NCI-H69 (cell line): ENCODE results near the gene RASGRF1.
"Not testable (repeated sequence)": the region's sequence is repeated elsewhere in the genome, so short reads cannot be mapped to it uniquely, and the experiment has no call there.

Source experiments
- DNase-seq: peaks from one replicate; lab custom pipeline; 2025; lab: John Stamatoyannopoulos, UW

The RASGRF1 gene

GRCh38 chr15:79006071-79006470, 84.5 kb downstream of the RASGRF1 start:
- no peak for DNase-seq

GRCh38 chr15:79004336-79004735, 86.2 kb downstream of the RASGRF1 start:
- no peak for DNase-seq

GRCh38 chr15:79003896-79004295, 86.7 kb downstream of the RASGRF1 start:
- no peak for DNase-seq

- DNase-seq = no peak
Measured at GRCh38 chr15:79003301-79003700, 87.3 kb downstream of the RASGRF1 start.

- no peak for DNase-seq
Measured at GRCh38 chr15:79002581-79002980, 88.0 kb downstream of the RASGRF1 start.

- DNase-seq = no peak
Measured at GRCh38 chr15:78999636-79000035, 90.9 kb downstream of the RASGRF1 start.

GRCh38 chr15:78998526-78998925, 92.1 kb downstream of the RASGRF1 start:
- no peak for DNase-seq

- no peak for DNase-seq
Measured at GRCh38 chr15:78997981-78998499, 92.5 kb downstream of the RASGRF1 start.

- no peak for DNase-seq
Measured at GRCh38 chr15:78996894-78997275, 93.7 kb downstream of the RASGRF1 start.

DNA sequence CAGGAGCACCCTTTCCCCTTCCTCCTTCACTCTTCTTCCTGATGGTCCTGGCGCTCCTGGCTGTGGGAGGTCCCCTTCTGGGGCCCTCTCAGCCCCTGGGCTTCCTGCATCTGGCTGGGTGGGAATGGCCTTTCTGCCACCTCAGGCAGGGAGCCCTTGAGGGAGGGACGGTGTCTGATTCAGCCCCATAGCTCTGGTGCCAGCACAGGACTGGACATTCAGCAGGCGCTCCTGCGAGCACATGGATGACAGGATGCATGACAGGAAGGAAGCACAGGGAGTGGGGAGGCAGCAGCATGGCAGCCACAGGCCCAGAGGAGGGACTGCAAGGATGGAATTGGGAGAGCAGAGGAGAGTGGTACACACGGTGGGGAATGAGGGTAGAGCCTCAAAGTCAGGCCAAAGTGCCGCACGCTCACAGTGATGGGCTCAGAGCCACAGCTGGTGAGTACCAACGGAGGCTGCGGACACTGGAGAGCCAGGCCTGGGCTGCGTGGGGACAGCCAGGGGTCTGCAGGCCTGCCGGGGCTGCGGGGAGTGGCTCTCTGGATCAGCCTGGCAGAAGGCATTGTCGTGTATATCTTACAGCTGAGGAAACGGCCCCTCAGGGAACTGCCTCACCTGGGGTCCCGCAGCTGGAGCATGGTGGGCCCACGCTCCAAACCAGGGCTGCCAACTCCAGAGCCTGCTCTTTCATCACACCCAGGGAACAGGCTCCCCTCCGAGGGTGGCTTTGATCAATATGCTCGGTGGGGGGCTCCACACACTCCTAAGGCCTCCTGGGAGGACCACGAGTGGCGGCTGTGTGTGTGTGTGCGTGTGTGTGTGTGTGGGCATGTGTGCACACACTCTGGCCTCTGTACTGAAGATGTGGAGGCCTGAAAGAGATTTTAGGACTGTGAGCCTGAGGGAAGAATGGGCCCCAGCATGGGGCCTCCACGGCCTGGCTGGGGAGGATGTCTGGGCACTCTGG, 94.4 kb downstream of the RASGRF1 start:
- DNase-seq = no peak

GRCh38 chr15:78995161-78995560, 95.4 kb downstream of the RASGRF1 start:
- DNase-seq = not testable (repeated sequence)

- peak; percentile 16 for DNase-seq
Measured at GRCh38 chr15:78993931-78994530, 96.5 kb downstream of the RASGRF1 start.

DNA sequence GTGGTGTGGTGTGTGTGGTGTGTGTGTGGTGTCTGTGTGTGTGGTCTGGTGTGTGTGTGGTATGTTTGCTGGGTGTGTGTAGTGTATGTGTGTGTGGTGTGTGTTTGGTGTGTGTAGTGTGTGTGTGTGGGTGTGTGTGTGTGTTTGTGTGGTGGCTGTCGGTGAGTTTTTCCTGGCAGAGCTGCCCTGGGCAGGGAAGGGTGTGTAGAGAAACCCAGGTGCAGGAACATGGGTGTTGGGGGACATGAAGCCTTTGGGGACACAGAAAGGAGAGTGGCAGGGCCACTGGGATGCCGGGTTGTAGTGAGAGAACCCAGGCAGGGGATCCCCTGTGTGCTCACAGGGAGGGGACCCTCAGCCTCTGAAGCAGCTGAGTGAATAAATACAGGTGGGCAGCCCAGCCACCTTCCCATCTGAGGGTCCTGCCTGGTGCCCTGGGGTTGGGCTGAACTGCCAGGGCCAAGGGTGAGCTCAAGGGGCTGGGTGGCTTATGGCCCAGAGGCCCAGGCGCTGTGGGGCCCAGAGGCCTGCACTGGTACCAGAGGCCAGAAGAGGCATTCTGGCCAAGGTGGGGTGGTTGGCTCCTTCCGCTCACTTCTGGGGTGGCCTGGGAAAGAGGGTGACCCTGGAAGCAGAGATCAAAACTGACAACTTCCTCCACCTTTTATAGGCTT, 97.2 kb downstream of the RASGRF1 start:
- DNase-seq = no peak

DNA sequence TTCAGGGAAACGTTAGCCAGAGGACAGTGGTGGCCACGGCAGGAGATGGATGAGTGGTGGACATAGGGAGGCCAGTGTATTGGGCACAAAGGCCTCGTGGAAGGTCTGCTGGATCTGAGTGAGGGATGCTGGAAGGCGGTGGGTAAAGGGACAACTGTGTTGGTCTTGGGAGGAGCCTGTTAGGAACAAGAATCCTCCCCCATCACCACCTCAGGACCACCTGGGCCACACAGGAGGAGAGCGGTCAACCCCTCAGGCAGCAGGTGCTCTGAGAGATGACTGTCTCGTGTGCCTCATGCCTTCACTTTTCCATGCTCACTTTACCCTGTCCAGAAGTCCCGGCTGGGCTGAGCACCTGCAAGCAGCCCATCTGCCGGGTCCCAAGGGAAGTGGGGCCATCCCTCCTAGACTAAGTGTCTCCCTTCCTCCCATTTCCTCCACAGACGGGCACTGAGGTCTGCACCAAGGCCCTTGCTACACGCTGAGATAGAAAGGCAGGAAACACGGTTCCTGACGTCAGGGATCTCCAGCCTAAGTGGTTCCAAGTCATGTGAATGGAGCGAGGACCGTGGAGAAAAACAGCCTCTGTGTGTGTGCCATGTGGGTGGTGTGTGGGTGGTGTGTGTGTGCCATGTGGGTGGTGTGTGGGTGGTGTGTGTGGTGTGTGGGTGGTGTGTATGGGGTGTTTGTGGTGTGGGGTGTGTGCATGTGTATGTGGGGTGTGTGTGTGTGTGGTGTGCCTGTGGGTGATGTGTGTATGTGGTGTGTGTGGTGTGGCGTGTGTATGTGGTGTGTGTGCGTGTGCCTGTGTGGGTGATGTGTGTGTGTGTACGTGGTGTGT, 97.9 kb downstream of the RASGRF1 start:
- DNase-seq = no peak

DNA sequence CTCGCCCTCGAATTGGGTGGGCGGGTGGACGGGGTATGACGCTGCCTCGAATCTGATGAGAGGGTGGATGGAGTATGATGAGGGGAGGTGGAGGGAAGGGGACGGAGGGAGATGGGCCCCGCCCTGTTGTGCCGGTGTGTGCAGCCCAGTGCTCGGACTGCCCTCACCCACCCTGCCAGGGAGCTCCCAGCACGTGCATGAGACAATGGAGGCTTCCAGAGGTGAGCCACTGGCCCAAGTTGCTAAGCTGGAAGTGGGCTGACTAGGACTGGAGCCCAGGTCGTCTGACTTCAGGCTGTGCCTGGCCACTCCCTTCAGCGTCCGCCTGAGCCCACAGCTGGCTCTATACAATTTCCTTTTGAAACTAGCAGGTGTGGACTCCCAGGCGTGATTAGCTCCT, 98.7 kb downstream of the RASGRF1 start:
- DNase-seq = no peak

GRCh38 chr15:78991476-78991875, 99.1 kb downstream of the RASGRF1 start:
- no peak for DNase-seq

GRCh38 chr15:78990278-78990677, 100.3 kb downstream of the RASGRF1 start:
- no peak for DNase-seq

GRCh38 chr15:78989701-78990240, 100.8 kb downstream of the RASGRF1 start:
- DNase-seq = no peak

DNA sequence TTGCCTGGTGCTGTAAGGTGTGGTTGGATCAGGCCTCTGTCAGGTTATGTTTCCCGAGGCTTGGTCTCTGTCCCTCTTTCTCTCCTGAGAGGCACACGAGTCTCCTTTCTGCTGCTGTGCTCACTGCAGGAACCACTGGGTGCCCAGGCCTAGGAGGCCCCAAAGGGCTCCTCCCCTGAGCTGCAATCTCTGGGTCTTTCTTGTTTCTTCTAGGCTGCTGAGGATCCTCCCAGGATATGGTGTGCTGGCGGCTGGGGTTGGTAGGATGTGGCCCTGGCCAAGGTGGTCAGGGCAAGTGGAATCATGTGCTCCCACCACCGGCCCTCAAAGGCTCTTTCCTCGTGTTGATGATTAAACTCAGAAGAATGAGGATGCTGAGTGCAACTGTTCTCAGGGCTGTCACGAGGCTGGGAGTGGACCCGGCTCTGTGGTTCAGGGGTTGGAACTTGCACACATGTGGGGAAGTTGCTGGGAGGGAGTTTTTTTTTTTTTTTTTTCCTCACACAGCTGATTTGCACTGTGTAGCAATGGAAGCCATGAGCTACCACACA, 102.1 kb downstream of the RASGRF1 start:
- DNase-seq = no peak

- DNase-seq = peak; percentile 2
Measured at GRCh38 chr15:78987556-78988360, 102.8 kb downstream of the RASGRF1 start.
